Measurements from ENCODE around the gene CNDP1. TPM values are rescaled to one million over a fixed set of nuclear protein-coding genes. Genes with fewer than 3 reads are reported as not detected.

Gene CNDP1
- total RNA-seq, 2 experiments from 2014 or later = 0.25 to 0.39 TPM

- Histone ChIP-seq H3K27me3 (ENCODE audit: control insufficient read depth in 1 of 2, insufficient read depth in 2 of 2, low read length in 2 of 2) (no peaks in the 10 kb centered on the region), H3K27ac (ENCODE audit: low read depth in 1 of 2, low read length in 2 of 2) (no peak overlapping the region), H3K4me3 (ENCODE audit: low read length) (no peak overlapping the region), H3K36me3 (ENCODE audit: insufficient read depth, low read length) (peaks cover 71% of the 10 kb centered on the region), H3K9me3 (ENCODE audit: control insufficient read depth in 1 of 2, insufficient read depth in 1 of 2, low read length in 2 of 2) (peaks cover 0 to 5% of the 10 kb centered on the region in 2 experiments), H3K4me1 (ENCODE audit: insufficient read depth, low read length) (no peaks in the 10 kb centered on the region)
- DNase-seq (no peak), ATAC-seq (ENCODE audit: poor library complexity) (no peak)
- POLR2A ChIA-PET = interaction anchor here (1.5 kb wide), 1 partner anchor 19 kb away, joined by 3 read pairs; no protein-coding TSS in a partner anchor
- Mint-ChIP-seq H3K36me3 (ENCODE audit: low read depth) (peaks cover 84% of the 10 kb centered on the region), H3K4me1 (ENCODE audit: low read depth) (no peaks in the 10 kb centered on the region), H3K27ac (no peak overlapping the region), H3K27me3 (no peaks in the 10 kb centered on the region), H3K4me3 (no peak overlapping the region), H3K9me3 (no peaks in the 10 kb centered on the region)
- no peak for TF ChIP-seq CTCF (IDR thresholded peaks at IDR 0.05)
- intact Hi-C loops (cut with DNase I, micrococcal nuclease) = no loop called here
- CTCF ChIA-PET = no interaction called here
Measured at GRCh38 chr18:74518456-74519295, 15.6 kb upstream of the CNDP1 start.

- H3K36me3 ChIP-seq (ENCODE audit: insufficient read depth, low read length) = peaks cover 65% of the 10 kb centered on the region
- Mint-ChIP-seq H3K4me3 (no peak overlapping the region), H3K4me1 (ENCODE audit: low read depth) (no peaks in the 10 kb centered on the region), H3K27ac (no peak overlapping the region), H3K27me3 (no peaks in the 10 kb centered on the region), H3K36me3 (ENCODE audit: low read depth) (peaks cover 75% of the 10 kb centered on the region), H3K9me3 (no peaks in the 10 kb centered on the region)
- ChIA-PET POLR2A (interaction anchor here (1.5 kb wide), 1 partner anchor 20 kb away, joined by 3 read pairs; no protein-coding TSS in a partner anchor), CTCF (no interaction called here)
- no peak for TF ChIP-seq CTCF (IDR thresholded peaks at IDR 0.05)
- H3K9me3 ChIP-seq (ENCODE audit: control insufficient read depth in 1 of 2, insufficient read depth in 1 of 2, low read length in 2 of 2) = peaks cover 0 to 5% of the 10 kb centered on the region in 2 experiments
- no peaks in the 10 kb centered on the region for H3K27me3 ChIP-seq (ENCODE audit: control insufficient read depth in 1 of 2, insufficient read depth in 2 of 2, low read length in 2 of 2)
- no peak overlapping the region for H3K27ac ChIP-seq (ENCODE audit: low read depth in 1 of 2, low read length in 2 of 2)
- no peak overlapping the region for H3K4me3 ChIP-seq (ENCODE audit: low read length)
- intact Hi-C loops (cut with DNase I, micrococcal nuclease) = no loop called here
- no peaks in the 10 kb centered on the region for H3K4me1 ChIP-seq (ENCODE audit: insufficient read depth, low read length)
- ATAC-seq (ENCODE audit: poor library complexity) = no peak
- no peak for DNase-seq
Measured at GRCh38 chr18:74519320-74520095, 14.8 kb upstream of the CNDP1 start.

- H3K9me3 Mint-ChIP-seq = no peaks in the 10 kb centered on the region
Measured at GRCh38 chr18:74520096-74520833, 14.0 kb upstream of the CNDP1 start.

More at GRCh38 chr18:74520096-74520833, 14.0 kb upstream of the CNDP1 start:
- no peak for TF ChIP-seq CTCF (IDR thresholded peaks at IDR 0.05)
- Mint-ChIP-seq H3K4me3 (no peak overlapping the region), H3K27ac (no peak overlapping the region), H3K27me3 (no peaks in the 10 kb centered on the region), H3K36me3 (ENCODE audit: low read depth) (peaks cover 68% of the 10 kb centered on the region), H3K4me1 (ENCODE audit: low read depth) (no peaks in the 10 kb centered on the region)
- no peak overlapping the region for H3K27ac ChIP-seq (ENCODE audit: low read depth in 1 of 2, low read length in 2 of 2)
- DNase-seq (no peak), ATAC-seq (ENCODE audit: poor library complexity) (no peak)
- ChIA-PET POLR2A (interaction anchor here (1.1 kb wide), 1 partner anchor 24 kb away, joined by 3 read pairs; the partner anchor contains the start of gene CNDP2), CTCF (no interaction called here)
- intact Hi-C loops (cut with DNase I, micrococcal nuclease) = no loop called here
- H3K9me3 ChIP-seq (ENCODE audit: control insufficient read depth in 1 of 2, insufficient read depth in 1 of 2, low read length in 2 of 2) = peaks cover 0 to 5% of the 10 kb centered on the region in 2 experiments
- no peaks in the 10 kb centered on the region for H3K4me1 ChIP-seq (ENCODE audit: insufficient read depth, low read length)
- H3K36me3 ChIP-seq (ENCODE audit: insufficient read depth, low read length) = peaks cover 57% of the 10 kb centered on the region
- no peaks in the 10 kb centered on the region for H3K27me3 ChIP-seq (ENCODE audit: control insufficient read depth in 1 of 2, insufficient read depth in 2 of 2, low read length in 2 of 2)
- no peak overlapping the region for H3K4me3 ChIP-seq (ENCODE audit: low read length)
